Mesenchymal stem cell (in vitro differentiated cells and primary cell): Measurements from ENCODE around the gene DEDD.

ENCODE experiments used
- DNase-seq: peaks from one replicate; pipeline ENCODE4 v3.0.0-alpha.2; 2013
- H2AFZ ChIP-seq: one replicate; pipeline ENCODE4 v1.6.1; 2013; ENCODE audit warnings: low read depth, mild to moderate bottlenecking, control low read depth, inconsistent platforms, low read length, moderate library complexity
- H2AK5ac ChIP-seq: 2 replicates; pipeline ENCODE4 v1.6.1; 2013; ENCODE audit warnings: low read length, moderate library complexity, mild to moderate bottlenecking, inconsistent platforms; ENCODE audit not compliant: severe bottlenecking
- H2BK120ac ChIP-seq: one replicate; pipeline ENCODE4 v1.6.1; 2013; ENCODE audit warnings: low read depth, mild to moderate bottlenecking, inconsistent platforms, low read length, moderate library complexity
- H2BK12ac ChIP-seq, 2 experiments: one replicate each; pipeline ENCODE4 v1.6.1; 2013; ENCODE audit warnings: inconsistent platforms in 2 of 2, low read length in 2 of 2, mild to moderate bottlenecking in 2 of 2, moderate library complexity in 2 of 2, control low read depth in 1 of 2
- H2BK15ac ChIP-seq: one replicate; pipeline ENCODE4 v1.6.1; 2013; ENCODE audit warnings: mild to moderate bottlenecking, low read depth, inconsistent platforms; ENCODE audit not compliant: poor library complexity, severe bottlenecking
- H2BK5ac ChIP-seq: 2 replicates; pipeline ENCODE4 v1.6.1; 2013; ENCODE audit warnings: low read depth, mild to moderate bottlenecking, low read length, control low read depth, inconsistent platforms; ENCODE audit not compliant: poor library complexity, severe bottlenecking
- H3K14ac ChIP-seq, 2 experiments: one replicate each; pipeline ENCODE4 v1.6.1; 2013; ENCODE audit warnings: inconsistent platforms in 2 of 2, low read length in 2 of 2, control low read depth in 1 of 2, mild to moderate bottlenecking in 1 of 2, moderate library complexity in 1 of 2
- H3K18ac ChIP-seq, 2 experiments: one replicate each; pipeline ENCODE4 v1.6.1; 2013; ENCODE audit warnings: inconsistent platforms in 2 of 2, low read length in 2 of 2, control low read depth in 1 of 2, low read depth in 1 of 2, mild to moderate bottlenecking in 1 of 2
- H3K23ac ChIP-seq, 2 experiments: one replicate each; pipeline ENCODE4 v1.6.1; 2013; ENCODE audit warnings: inconsistent platforms in 2 of 2, low read length in 2 of 2, mild to moderate bottlenecking in 2 of 2, moderate library complexity in 2 of 2, control low read depth in 1 of 2
- H3K27ac ChIP-seq: 2 replicates; pipeline ENCODE4 v1.5.1; 2013; ENCODE audit warnings: mild to moderate bottlenecking, moderate library complexity, low read length, control low read depth, inconsistent platforms; ENCODE audit not compliant: poor library complexity, severe bottlenecking
- H3K27me3 ChIP-seq, 2 experiments: 2 replicates each; pipeline versions ENCODE4 v1.6.1 to v1.7.0; 2013; ENCODE audit warnings: low read length in 2 of 2, mild to moderate bottlenecking in 2 of 2, moderate library complexity in 2 of 2, control low read depth in 1 of 2, inconsistent platforms in 1 of 2; ENCODE audit not compliant: control insufficient read depth in 1 of 2, insufficient read depth in 1 of 2
- H3K36me3 ChIP-seq, 2 experiments: 2 replicates each; pipeline versions ENCODE4 v1.6.1 to v1.7.0; 2013; ENCODE audit warnings: low read length in 2 of 2, control low read depth in 1 of 2, inconsistent platforms in 1 of 2, low read depth in 1 of 2, mild to moderate bottlenecking in 1 of 2; ENCODE audit not compliant: insufficient read depth in 2 of 2, control insufficient read depth in 1 of 2
- H3K4ac ChIP-seq, 2 experiments: one replicate each; pipeline ENCODE4 v1.6.1; 2013; ENCODE audit warnings: inconsistent platforms in 2 of 2, low read length in 2 of 2, mild to moderate bottlenecking in 2 of 2, moderate library complexity in 2 of 2, control low read depth in 1 of 2, low read depth in 1 of 2
- H3K4me1 ChIP-seq: 2 replicates; pipeline ENCODE4 v1.6.1; 2013; ENCODE audit warnings: low read depth, low read length, control low read depth; ENCODE audit not compliant: control insufficient read depth, insufficient read depth
- H3K4me2 ChIP-seq: 2 replicates; pipeline ENCODE4 v1.6.1; 2013; ENCODE audit warnings: low read length, mild to moderate bottlenecking, inconsistent platforms; ENCODE audit not compliant: poor library complexity, severe bottlenecking
- H3K4me3 ChIP-seq, 2 experiments: 2 replicates each; pipeline versions ENCODE4 v1.5.1 to v1.7.0; 2013; ENCODE audit warnings: low read length in 2 of 2, mild to moderate bottlenecking in 2 of 2, control low read depth in 1 of 2, low read depth in 1 of 2; ENCODE audit not compliant: insufficient read depth in 1 of 2
- H3K79me1 ChIP-seq: replicated peaks from 2 replicates; pipeline ENCODE4 v1.6.1; 2013; ENCODE audit warnings: mild to moderate bottlenecking, control low read depth, low read length, inconsistent platforms; ENCODE audit not compliant: poor library complexity, severe bottlenecking
- H3K9ac ChIP-seq: 2 replicates; pipeline ENCODE4 v1.7.0; 2013; ENCODE audit warnings: mild to moderate bottlenecking, low read length, moderate library complexity
- H3K9me3 ChIP-seq: 2 replicates; pipeline ENCODE4 v1.7.0; 2013; ENCODE audit warnings: mild to moderate bottlenecking, low read length; ENCODE audit not compliant: control insufficient read depth
- H4K8ac ChIP-seq: one replicate; pipeline ENCODE4 v1.6.1; 2013; ENCODE audit warnings: inconsistent platforms, mild to moderate bottlenecking, low read length, moderate library complexity
- H4K91ac ChIP-seq: one replicate; pipeline ENCODE4 v1.6.1; 2013; ENCODE audit warnings: mild to moderate bottlenecking, low read length, inconsistent platforms
- WGBS: methylation state at CpG from one replicate; pipeline ENCODE4 v1.1.7; 2013; ENCODE audit warnings: mixed read lengths; 5-methylcytosine and 5-hydroxymethylcytosine counted together

DEDD gene

DNA sequence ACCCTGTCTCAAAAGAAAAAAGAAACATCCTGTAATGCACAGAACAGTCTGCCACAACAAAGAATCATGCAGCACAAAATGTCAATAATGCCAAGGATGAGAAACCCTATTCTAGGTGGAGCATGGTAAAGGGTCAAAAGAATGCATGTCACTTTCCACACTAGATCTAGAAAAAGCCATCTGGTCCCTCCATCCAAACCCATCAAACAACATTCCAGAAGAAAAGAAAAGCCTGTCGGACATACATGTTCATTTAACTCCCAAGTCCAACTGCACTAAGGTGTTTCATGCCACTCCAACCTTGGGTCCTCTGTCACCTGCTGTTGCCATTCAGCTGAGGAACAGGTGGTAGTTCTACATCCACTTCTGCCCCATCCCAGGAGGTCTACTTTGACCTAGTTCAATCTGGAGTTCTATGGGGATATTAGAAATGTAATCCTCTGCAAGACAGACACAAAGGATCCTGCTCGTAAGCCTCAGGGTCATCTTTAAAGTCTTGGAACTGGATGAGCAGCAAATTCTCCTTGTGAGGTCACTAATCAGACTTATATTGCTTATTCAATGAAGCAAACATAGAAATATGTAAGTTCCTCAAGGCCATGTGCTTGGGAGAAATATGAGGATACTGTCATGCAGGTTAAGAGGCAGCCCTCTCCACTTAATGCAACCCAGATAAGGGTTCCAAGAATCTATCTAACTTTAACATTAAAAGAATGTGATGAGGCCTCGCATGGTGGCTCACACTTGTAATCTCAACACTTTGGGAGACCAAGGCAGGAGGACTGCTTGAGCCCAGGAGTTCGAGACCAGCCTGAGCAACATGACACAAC lies 3.7 kb downstream of the DEDD start:
- Histone ChIP-seq H3K27ac (no peak overlapping the region), H3K36me3 (peaks cover 15 to 61% of the 10 kb centered on the region in 2 experiments), H3K9ac (no peak overlapping the region), H3K27me3 (no peaks in the 10 kb centered on the region), H2BK120ac (no peak overlapping the region), H3K4me3 (no peak overlapping the region), H3K4ac (no peak overlapping the region), H2AFZ (no peak overlapping the region), H3K79me1 (peaks cover 17% of the 10 kb centered on the region), H3K14ac (no peak overlapping the region), H4K91ac (no peak overlapping the region), H2BK12ac (no peak overlapping the region), H3K4me2 (no peak overlapping the region), H3K18ac (no peak overlapping the region), H2AK5ac (no peak overlapping the region), H3K9me3 (no peaks in the 10 kb centered on the region), H2BK15ac (no peak overlapping the region), H3K4me1 (peaks cover 1% of the 10 kb centered on the region), H4K8ac (no peak overlapping the region), H2BK5ac (no peak overlapping the region), H3K23ac (no peak overlapping the region)
- WGBS = 100% methylated on average over 4 of the region's 4 CpGs
- DNase-seq = no peak

GRCh38 chr1:161127649-161128048 lies 4.8 kb downstream of the DEDD start:
- Histone ChIP-seq H3K4me3 (no peak overlapping the region), H3K4me1 (peaks cover 1% of the 10 kb centered on the region), H3K4ac (no peak overlapping the region), H2BK120ac (no peak overlapping the region), H3K27ac (no peak overlapping the region), H2AK5ac (no peak overlapping the region), H3K23ac (no peak overlapping the region), H4K8ac (no peak overlapping the region), H2AFZ (no peak overlapping the region), H2BK5ac (no peak overlapping the region), H2BK15ac (no peak overlapping the region), H3K79me1 (peaks cover 22% of the 10 kb centered on the region), H4K91ac (no peak overlapping the region), H3K36me3 (peaks cover 27 to 71% of the 10 kb centered on the region in 2 experiments), H3K9ac (no peak overlapping the region), H3K27me3 (no peaks in the 10 kb centered on the region), H3K4me2 (no peak overlapping the region), H3K9me3 (no peaks in the 10 kb centered on the region), H2BK12ac (no peak overlapping the region), H3K18ac (no peak overlapping the region), H3K14ac (no peak overlapping the region)
- DNase-seq = no peak
- 100% methylated on average over 1 of the region's 2 CpGs for WGBS

DNA sequence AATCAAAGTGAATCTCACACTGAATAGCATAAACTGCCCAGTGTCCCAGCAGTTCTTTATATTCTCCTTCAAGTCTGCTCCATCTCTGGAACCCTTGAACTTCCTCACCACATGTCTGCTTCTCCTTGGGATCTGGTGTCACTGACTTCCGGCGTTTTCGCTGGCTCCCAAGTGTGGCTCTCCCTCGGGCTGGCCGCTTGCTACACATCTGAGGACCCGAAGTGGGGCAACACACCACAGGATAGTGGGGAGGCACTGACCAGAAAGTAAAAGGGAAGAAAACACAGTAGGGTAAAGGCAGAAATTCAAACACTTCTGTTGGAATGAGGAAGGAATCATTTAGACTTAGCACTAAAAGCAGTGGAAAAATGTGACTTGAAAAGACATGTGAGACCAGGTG lies 9.5 kb downstream of the DEDD start:
- DNase-seq = no peak
- H3K4ac ChIP-seq = no peak overlapping the region
- H4K91ac ChIP-seq = no peak overlapping the region
- no peaks in the 10 kb centered on the region for H3K9me3 ChIP-seq
- no peaks in the 10 kb centered on the region for H3K27me3 ChIP-seq
- H4K8ac ChIP-seq = no peak overlapping the region
- H3K14ac ChIP-seq = no peak overlapping the region
- H3K4me2 ChIP-seq = no peak overlapping the region
- H2BK15ac ChIP-seq = no peak overlapping the region
- H3K27ac ChIP-seq = no peak overlapping the region
- no peak overlapping the region for H2BK120ac ChIP-seq
- H3K4me1 ChIP-seq = peaks cover 15% of the 10 kb centered on the region
- H3K23ac ChIP-seq = no peak overlapping the region
- no peak overlapping the region for H2BK12ac ChIP-seq
- 94% methylated on average over 6 of the region's 6 CpGs for WGBS
- no peak overlapping the region for H2AFZ ChIP-seq
- H3K4me3 ChIP-seq = no peak overlapping the region
- H3K9ac ChIP-seq = no peak overlapping the region
- peaks cover 27% of the 10 kb centered on the region for H3K79me1 ChIP-seq
- no peak overlapping the region for H2BK5ac ChIP-seq
- no peak overlapping the region for H2AK5ac ChIP-seq
- H3K18ac ChIP-seq = no peak overlapping the region
- H3K36me3 ChIP-seq = peaks cover 47 to 79% of the 10 kb centered on the region in 2 experiments

DNA sequence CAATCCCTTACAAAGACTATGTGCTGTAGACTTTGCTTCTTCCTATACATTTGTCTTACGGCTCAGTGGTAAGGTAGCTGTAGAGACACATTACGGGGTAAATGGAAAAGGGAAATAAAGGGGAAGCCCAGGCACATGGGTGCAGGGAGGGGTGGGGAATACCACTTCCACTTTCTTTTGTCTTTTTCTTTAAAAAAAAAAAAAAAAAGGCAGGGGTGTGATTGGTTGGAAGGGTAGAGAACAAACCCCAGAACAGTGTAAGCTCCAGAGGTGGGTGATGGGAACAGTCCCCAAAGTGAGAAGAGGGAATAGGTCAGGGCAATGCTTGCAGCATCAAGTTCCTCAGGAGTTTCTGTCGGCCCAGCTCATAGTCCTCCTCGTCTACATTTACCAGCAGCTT lies 10.6 kb downstream of the DEDD start:
- no peak overlapping the region for H2AK5ac ChIP-seq

More for the DNA sequence above, 10.6 kb downstream of the DEDD start:
- H3K18ac ChIP-seq = no peak overlapping the region
- DNase-seq = no peak
- H3K27ac ChIP-seq = no peak overlapping the region
- H3K4ac ChIP-seq = no peak overlapping the region
- H4K8ac ChIP-seq = no peak overlapping the region
- H4K91ac ChIP-seq = no peak overlapping the region
- H2AFZ ChIP-seq = no peak overlapping the region
- no peak overlapping the region for H3K23ac ChIP-seq
- H3K27me3 ChIP-seq = no peaks in the 10 kb centered on the region
- H2BK12ac ChIP-seq = no peak overlapping the region
- H2BK15ac ChIP-seq = no peak overlapping the region
- H2BK120ac ChIP-seq = no peak overlapping the region
- H3K9ac ChIP-seq = no peak overlapping the region
- H3K4me2 ChIP-seq = no peak overlapping the region
- H3K36me3 ChIP-seq = peaks cover 47 to 67% of the 10 kb centered on the region in 2 experiments
- WGBS = over 99% methylated on average over 3 of the region's 4 CpGs
- H3K14ac ChIP-seq = no peak overlapping the region
- peaks cover 17% of the 10 kb centered on the region for H3K4me1 ChIP-seq
- H3K4me3 ChIP-seq = no peak overlapping the region
- peaks cover 26% of the 10 kb centered on the region for H3K79me1 ChIP-seq
- H3K9me3 ChIP-seq = no peaks in the 10 kb centered on the region
- no peak overlapping the region for H2BK5ac ChIP-seq
